GM12878 (cell line): ENCODE results near the gene TTC9C.

Source experiments
- ATF2 ChIP-seq: IDR thresholded peaks from 2 replicates; pipeline ENCODE4 v1.6.1; 2012; ENCODE audit warnings: low read length, inconsistent platforms
- CBX3 ChIP-seq: fragments of 200-600 bp; sonication (generic); IDR thresholded peaks from 2 replicates; pipeline ENCODE4 v1.6.1; 2016; ENCODE audit warnings: low read depth, borderline replicate concordance
- CEBPB ChIP-seq, 2 experiments: fragments of 150-350 bp in 1 of 2; IDR thresholded peaks; 2 replicates each; pipeline ENCODE4 v1.6.1; 2012 to 2014; ENCODE audit warnings: low read depth in 2 of 2, low read length in 2 of 2, borderline replicate concordance in 1 of 2, inconsistent platforms in 1 of 2
- KAT2A ChIP-seq: conservative IDR thresholded peaks from 2 replicates; pipeline ENCODE4 v1.6.1; 2011; ENCODE audit warnings: low read depth, low read length; ENCODE audit not compliant: control insufficient read depth
- NFIC ChIP-seq: IDR thresholded peaks from 2 replicates; pipeline ENCODE4 v1.6.1; 2012; ENCODE audit warnings: low read depth, mild to moderate bottlenecking, inconsistent platforms, low read length, moderate library complexity
- NR2C1 ChIP-seq: fragments of 450-650 bp; IDR thresholded peaks from 2 replicates; pipeline ENCODE4 v1.6.1; 2017; ENCODE audit warnings: antibody characterized with exemption, mild to moderate bottlenecking, moderate library complexity
- PAX8 ChIP-seq: fragments of 450-650 bp; IDR thresholded peaks from 2 replicates; pipeline ENCODE4 v1.6.1; 2017; ENCODE audit warnings: mild to moderate bottlenecking, moderate library complexity
- POLR2A ChIP-seq: IDR thresholded peaks from 2 replicates; pipeline ENCODE4 v1.6.1; 2011; ENCODE audit warnings: low read depth, mild to moderate bottlenecking, low read length
- POLR2AphosphoS5 ChIP-seq: IDR thresholded peaks from 2 replicates; pipeline ENCODE4 v1.6.1; 2011; ENCODE audit warnings: mild to moderate bottlenecking, low read length, inconsistent platforms
- PRDM15 ChIP-seq: fragments of 450-650 bp; formaldehyde crosslinking; IDR thresholded peaks from 2 replicates; pipeline ENCODE4 v1.4.0; 2020; ENCODE audit warnings: mild to moderate bottlenecking, moderate library complexity
- TF ChIP-seq, protein P1 (sequence below): IDR thresholded peaks from 2 replicates; pipeline ENCODE4 v1.6.1; 2011; ENCODE audit warnings: mild to moderate bottlenecking, low read depth, low read length, moderate library complexity; ENCODE audit not compliant: insufficient replicate concordance
- TF ChIP-seq, protein P2 (sequence below), 3 experiments: IDR thresholded peaks in 2 of 3; conservative IDR thresholded peaks in 1 of 3; 2 replicates each; pipeline ENCODE4 v1.5.1; 2011; ENCODE audit warnings: low read depth in 3 of 3, low read length in 3 of 3, mild to moderate bottlenecking in 3 of 3, control low read depth in 2 of 3, moderate library complexity in 2 of 3, inconsistent platforms in 1 of 3, mixed read lengths in 1 of 3; ENCODE audit not compliant: control insufficient read depth in 2 of 3, insufficient read depth in 1 of 3; ENCODE audit errors: extremely low read depth in 1 of 3

DNA sequence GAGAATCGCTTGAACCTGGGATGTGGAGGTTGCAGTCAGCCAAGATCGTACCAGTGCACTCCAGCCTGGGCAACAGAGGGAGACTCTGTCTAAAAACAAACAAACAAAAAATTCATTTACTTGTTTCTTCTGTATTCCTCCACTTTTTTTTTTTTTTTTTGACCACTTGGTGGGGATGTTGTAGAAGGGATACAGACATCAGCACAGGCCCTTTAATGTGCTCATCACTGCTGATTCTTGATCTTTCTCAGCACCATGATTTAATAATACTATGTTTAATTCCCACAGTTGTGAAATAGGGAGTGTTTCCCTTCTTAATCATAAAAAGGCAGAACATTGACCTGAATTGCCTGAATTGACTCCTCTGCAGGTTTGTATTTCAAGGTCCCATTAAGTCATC is 4.5 kb downstream of the TTC9C start:
- TF ChIP-seq KAT2A, result no peak
- TF ChIP-seq POLR2A, result no peak
- no peak for TF ChIP-seq CEBPB (IDR thresholded peaks at IDR 0.05; ENCODE audit: borderline replicate concordance in 1 of 2, low read depth in 2 of 2, low read length in 2 of 2)
- no peak for TF ChIP-seq ATF2
- TF ChIP-seq POLR2AphosphoS5, result no peak
- TF ChIP-seq, protein P1, sequence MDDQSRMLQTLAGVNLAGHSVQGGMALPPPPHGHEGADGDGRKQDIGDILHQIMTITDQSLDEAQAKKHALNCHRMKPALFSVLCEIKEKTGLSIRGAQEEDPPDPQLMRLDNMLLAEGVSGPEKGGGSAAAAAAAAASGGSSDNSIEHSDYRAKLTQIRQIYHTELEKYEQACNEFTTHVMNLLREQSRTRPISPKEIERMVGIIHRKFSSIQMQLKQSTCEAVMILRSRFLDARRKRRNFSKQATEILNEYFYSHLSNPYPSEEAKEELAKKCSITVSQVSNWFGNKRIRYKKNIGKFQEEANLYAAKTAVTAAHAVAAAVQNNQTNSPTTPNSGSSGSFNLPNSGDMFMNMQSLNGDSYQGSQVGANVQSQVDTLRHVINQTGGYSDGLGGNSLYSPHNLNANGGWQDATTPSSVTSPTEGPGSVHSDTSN, result no peak
- no peak for TF ChIP-seq PRDM15
- TF ChIP-seq PAX8, result no peak
- no peak for TF ChIP-seq NR2C1
- TF ChIP-seq, protein P2, sequence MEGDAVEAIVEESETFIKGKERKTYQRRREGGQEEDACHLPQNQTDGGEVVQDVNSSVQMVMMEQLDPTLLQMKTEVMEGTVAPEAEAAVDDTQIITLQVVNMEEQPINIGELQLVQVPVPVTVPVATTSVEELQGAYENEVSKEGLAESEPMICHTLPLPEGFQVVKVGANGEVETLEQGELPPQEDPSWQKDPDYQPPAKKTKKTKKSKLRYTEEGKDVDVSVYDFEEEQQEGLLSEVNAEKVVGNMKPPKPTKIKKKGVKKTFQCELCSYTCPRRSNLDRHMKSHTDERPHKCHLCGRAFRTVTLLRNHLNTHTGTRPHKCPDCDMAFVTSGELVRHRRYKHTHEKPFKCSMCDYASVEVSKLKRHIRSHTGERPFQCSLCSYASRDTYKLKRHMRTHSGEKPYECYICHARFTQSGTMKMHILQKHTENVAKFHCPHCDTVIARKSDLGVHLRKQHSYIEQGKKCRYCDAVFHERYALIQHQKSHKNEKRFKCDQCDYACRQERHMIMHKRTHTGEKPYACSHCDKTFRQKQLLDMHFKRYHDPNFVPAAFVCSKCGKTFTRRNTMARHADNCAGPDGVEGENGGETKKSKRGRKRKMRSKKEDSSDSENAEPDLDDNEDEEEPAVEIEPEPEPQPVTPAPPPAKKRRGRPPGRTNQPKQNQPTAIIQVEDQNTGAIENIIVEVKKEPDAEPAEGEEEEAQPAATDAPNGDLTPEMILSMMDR (IDR thresholded peaks at IDR 0.05 in 2 of 3, conservative IDR thresholded peaks at IDR 0.05 in 1 of 3; ENCODE audit: control insufficient read depth in 2 of 3, extremely low read depth in 1 of 3, insufficient read depth in 1 of 3, low read depth in 3 of 3, low read length in 3 of 3), result peak in 1 of 3 experiments; percentile 36; a peak in 2 of 6 replicates
- no peak for TF ChIP-seq CBX3
- no peak for TF ChIP-seq NFIC
